GM10847 (cell line): ENCODE data around the gene RB1.

Source experiments
- POLR2A ChIP-seq: IDR thresholded peaks from 2 replicates; pipeline ENCODE4 v1.6.1; 2011; ENCODE audit not compliant: insufficient read length; ENCODE audit errors: extremely low read depth

Gene RB1

DNA sequence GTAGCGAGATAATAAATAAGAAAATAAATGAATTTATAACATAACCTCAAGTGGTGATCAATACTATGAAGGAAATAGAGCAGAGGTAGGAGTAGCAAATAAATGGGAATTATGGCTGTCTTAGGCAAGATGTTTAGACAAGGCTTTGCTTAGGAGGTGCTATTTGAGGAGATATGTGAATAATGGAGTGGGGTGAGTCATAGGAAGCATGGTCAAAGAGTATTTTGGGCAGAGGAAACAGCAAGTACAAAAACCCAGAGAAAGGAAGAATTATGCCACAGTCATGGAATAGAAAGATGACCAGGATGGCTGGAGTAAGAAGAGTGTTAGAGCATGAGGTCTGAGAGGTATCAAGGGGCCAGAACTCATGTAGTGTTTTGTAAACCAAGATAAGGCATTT is 142.9 kb downstream of the RB1 start:
- no peak for TF ChIP-seq POLR2A

DNA sequence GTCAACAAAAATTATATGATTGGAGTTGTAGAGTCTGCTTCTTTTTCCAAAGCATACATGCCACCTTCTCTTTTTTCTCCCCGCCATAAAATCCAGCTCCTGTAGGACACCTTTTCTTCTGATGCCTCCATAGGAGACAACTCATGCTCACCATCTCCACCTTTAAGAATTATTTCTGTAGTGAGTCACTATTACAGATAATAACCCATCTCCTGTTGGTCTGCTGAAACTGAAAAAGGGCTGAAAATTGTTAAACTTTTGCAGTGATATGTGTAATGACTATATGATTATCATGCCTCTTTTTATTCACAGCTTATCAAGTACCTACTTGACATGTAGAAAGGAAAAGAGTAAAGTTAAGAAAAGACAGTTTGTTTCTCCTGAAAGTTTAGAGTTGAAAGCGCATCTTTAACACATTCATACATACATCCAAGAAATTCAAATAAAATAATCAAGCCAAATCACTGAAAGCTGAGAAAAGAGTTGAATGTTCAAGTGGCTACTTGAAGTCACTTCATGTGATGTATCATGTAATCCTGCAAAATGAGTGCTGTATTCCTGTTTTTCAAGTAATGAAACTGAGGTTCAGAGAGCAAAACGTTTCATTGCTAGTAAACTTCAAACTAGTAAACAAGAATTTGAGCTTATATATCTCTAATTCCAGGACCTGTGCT is 144.9 kb downstream of the RB1 start:
- TF ChIP-seq POLR2A, result no peak

DNA sequence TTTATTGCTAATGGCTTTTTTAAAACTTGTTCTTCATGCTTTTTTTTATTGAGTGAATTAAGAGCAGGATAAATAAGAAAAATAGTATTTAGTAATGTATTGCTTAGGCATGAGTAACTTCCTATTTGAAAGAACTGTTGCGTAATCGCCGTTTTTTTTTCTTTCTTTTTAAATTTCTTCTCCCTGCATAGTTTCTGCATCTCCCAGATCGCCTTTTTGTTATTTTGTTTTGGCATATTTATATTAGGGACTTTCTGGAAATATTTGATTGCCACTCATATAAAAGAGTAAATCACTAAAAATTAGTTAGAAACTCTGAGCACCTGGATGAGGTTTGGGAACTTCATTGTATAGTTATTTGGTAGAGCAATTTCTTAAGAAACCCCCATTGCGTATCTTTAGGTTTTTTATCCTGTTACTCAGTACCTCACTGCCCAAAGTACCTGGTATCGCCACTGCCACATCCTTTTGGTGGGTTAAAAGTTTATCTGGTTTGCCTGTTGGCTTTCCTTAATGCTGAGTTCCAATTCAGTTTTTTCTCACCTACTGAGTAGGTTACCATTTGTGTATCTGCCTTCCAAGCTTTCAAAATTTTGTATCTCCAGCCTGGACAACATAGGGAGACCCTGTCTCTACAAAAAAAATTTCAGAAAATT is 145.5 kb downstream of the RB1 start:
- no peak for TF ChIP-seq POLR2A

- no peak for TF ChIP-seq POLR2A
Measured at GRCh38 chr13:48449656-48450055, 146.1 kb downstream of the RB1 start.

- TF ChIP-seq POLR2A, result no peak
Measured at GRCh38 chr13:48456546-48456945, 153.0 kb downstream of the RB1 start.

DNA sequence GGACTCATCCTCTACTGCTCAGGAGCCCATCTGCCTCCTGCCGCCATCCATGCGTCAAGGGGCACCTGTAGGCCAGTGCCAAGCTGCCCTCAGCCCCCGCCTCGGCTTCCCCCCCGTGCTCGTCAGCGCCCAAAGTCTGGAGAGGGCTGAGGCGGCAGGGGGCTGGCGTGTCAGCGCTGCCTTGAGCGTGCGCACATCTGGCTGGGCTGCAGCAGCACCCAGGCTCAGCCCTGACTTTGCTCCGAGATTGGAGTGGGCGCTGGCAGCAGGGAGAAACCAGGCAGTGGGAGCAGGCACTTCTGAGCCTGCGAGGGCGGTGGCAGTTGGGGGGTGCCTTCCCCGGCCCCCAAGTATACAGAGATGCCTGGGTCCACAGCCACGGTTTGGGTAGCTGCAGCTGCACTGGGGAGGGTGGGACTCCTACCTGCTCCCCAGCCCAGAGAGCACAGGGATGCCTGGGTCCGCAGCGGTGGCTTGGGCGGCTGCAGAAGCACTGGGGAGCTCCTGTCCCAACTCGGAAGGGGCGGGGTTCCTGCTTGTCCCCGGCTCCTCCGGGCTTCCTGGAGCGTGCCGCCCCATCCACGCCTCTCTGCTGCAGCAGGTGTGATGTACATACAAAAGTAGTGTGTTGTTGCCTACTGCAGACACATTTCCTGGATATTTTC is 154.2 kb downstream of the RB1 start:
- no peak for TF ChIP-seq POLR2A

DNA sequence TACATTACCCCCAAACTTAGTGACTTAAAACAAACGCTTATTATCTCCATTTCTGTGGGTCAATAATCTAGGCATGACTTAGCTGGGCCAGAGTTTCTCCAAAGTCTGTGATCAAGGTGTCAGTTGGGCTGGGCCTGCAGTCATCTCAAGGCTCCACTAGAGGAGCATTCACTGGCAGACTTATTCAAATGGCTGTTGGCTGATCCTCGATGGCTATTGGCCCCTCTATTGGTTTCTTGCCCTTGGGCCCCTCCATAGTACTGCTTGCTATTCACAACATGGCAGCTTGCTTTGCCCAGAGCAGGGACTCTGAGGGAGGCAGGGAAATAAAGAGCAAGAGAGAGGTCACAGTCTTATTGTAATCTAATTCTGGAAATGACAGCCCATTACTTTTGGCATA is 171.7 kb downstream of the RB1 start:
- TF ChIP-seq POLR2A, result no peak

DNA sequence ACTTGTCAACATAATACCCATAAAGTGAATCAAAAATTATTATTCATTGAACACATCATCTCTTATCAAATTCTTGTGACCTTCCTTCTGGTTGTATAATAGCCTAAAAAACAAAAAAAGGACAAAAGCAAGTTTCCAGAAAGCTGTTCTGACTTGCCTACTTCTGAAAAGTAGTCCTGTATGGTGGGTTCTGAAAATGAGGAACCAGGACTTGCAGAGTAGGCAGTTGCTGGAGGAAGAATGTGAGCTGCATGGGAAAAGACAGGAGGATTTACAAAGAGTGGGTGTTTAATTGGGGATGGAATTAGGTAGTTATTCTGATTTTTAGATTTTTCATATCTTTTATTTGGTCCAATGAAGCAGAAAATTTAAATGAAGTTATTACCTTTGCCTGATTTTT is 172.7 kb downstream of the RB1 start:
- TF ChIP-seq POLR2A, result no peak

DNA sequence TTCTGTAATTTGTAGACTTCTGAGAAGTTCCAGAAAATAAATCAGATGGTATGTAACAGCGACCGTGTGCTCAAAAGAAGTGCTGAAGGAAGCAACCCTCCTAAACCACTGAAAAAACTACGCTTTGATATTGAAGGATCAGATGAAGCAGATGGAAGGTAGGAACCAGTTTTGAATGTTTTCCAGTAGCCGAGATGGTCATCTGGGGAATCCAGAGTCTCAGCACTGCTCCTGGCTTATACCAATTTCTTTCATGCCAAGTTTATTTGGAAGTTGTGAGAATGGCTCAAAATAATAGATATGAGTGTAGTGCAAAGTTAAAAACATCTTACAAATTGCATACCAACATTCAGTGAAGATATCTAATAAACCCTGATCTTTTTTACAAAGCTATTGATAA is 173.1 kb downstream of the RB1 start:
- no peak for TF ChIP-seq POLR2A

- no peak for TF ChIP-seq POLR2A
Measured at GRCh38 chr13:48477191-48477855, 173.8 kb downstream of the RB1 start.

GRCh38 chr13:48478391-48478790 is 174.8 kb downstream of the RB1 start:
- no peak for TF ChIP-seq POLR2A

GRCh38 chr13:48483575-48483974 is 180.0 kb downstream of the RB1 start:
- TF ChIP-seq POLR2A, result no peak

GRCh38 chr13:48485432-48485831 is 181.9 kb downstream of the RB1 start:
- no peak for TF ChIP-seq POLR2A

GRCh38 chr13:48486362-48486761 is 182.8 kb downstream of the RB1 start:
- TF ChIP-seq POLR2A, result no peak

GRCh38 chr13:48486836-48487235 is 183.3 kb downstream of the RB1 start:
- no peak for TF ChIP-seq POLR2A

- no peak for TF ChIP-seq POLR2A
Measured at GRCh38 chr13:48487968-48488367, 184.4 kb downstream of the RB1 start.
